IPS-18a (cell line): ENCODE data around the gene TAT.
"Not testable (repeated sequence)": the region's sequence is repeated elsewhere in the genome, so short reads cannot be mapped to it uniquely, and the experiment has no call there.

Experiments
- H3K27ac ChIP-seq: one replicate; pipeline ENCODE4 v1.5.1; 2013; ENCODE audit warnings: low read length
- H3K27me3 ChIP-seq: one replicate; pipeline ENCODE4 v1.6.1; 2013; ENCODE audit warnings: mild to moderate bottlenecking, low read length; ENCODE audit not compliant: control insufficient read depth, insufficient read depth
- H3K36me3 ChIP-seq: one replicate; pipeline ENCODE4 v1.6.1; 2013; ENCODE audit warnings: low read depth, low read length; ENCODE audit not compliant: control insufficient read depth
- H3K4me1 ChIP-seq: one replicate; pipeline ENCODE4 v1.6.1; 2013; ENCODE audit warnings: low read depth, low read length; ENCODE audit not compliant: control insufficient read depth
- H3K4me3 ChIP-seq: one replicate; pipeline ENCODE4 v1.5.1; 2013; ENCODE audit warnings: low read length
- H3K9ac ChIP-seq: one replicate; pipeline ENCODE4 v1.6.1; 2013; ENCODE audit warnings: mild to moderate bottlenecking, low read length, moderate library complexity
- H3K9me3 ChIP-seq: one replicate; pipeline ENCODE4 v1.6.1; 2013; ENCODE audit warnings: low read depth, low read length; ENCODE audit not compliant: control insufficient read depth

Gene TAT

DNA sequence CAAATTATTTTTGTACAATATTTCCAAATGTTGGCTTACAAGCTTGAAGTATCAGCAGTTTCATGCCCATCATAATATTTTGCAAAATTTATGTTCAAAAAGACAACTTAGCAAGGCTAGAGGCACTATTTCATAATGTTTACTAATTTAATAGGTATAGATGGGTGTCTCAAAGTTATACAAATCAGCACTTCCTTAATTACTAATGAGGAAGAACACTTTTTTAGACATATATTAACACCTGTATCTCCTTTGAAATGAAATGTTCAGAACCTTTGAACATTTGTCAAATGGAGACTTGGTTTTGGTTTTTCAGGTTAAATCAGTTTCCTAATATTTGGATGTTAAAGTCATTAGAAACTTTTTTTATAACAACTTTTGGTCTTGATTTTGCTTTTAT lies 2.2 kb downstream of the TAT start:
- no peak overlapping the region for H3K9ac ChIP-seq
- H3K27me3 ChIP-seq = no peaks in the 10 kb centered on the region
- no peaks in the 10 kb centered on the region for H3K36me3 ChIP-seq
- no peaks in the 10 kb centered on the region for H3K9me3 ChIP-seq
- H3K4me3 ChIP-seq = no peak overlapping the region
- H3K27ac ChIP-seq = no peak overlapping the region
- H3K4me1 ChIP-seq = no peaks in the 10 kb centered on the region

GRCh38 chr16:71573387-71574094 lies 3.4 kb downstream of the TAT start:
- Histone ChIP-seq H3K27ac (no peak overlapping the region), H3K4me3 (no peak overlapping the region), H3K36me3 (no peaks in the 10 kb centered on the region), H3K27me3 (no peaks in the 10 kb centered on the region), H3K4me1 (no peaks in the 10 kb centered on the region), H3K9ac (no peak overlapping the region), H3K9me3 (no peaks in the 10 kb centered on the region)

GRCh38 chr16:71572497-71573116 lies 4.3 kb downstream of the TAT start:
- no peak overlapping the region for H3K4me3 ChIP-seq

DNA sequence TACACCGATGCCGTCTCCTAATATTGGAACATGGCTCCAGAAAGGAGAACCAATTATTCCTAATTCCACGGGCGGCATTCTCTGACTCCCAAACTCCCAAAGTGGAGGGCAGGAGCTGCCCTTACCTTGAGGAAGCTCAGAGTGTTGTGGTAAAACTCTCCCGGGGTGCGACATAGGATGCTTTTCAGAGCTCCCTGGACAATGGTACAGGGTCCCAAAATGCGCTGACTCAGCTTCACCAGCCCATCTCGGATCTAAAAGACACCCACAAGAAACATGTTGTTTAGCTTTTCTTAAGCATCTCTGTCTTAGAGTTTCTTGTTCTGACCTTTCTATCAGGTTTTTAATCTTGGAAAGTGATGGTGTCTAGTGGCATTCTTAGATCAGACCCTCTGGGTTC lies 6.7 kb downstream of the TAT start:
- H3K36me3 ChIP-seq = no peaks in the 10 kb centered on the region
- no peaks in the 10 kb centered on the region for H3K9me3 ChIP-seq
- H3K4me1 ChIP-seq = no peaks in the 10 kb centered on the region
- H3K9ac ChIP-seq = no peak overlapping the region
- H3K27ac ChIP-seq = no peak overlapping the region
- H3K27me3 ChIP-seq = no peaks in the 10 kb centered on the region
- no peak overlapping the region for H3K4me3 ChIP-seq

More at GRCh38 chr16:71572497-71573116, 4.3 kb downstream of the TAT start:
- Histone ChIP-seq H3K27me3 (no peaks in the 10 kb centered on the region), H3K4me1 (no peaks in the 10 kb centered on the region), H3K27ac (no peak overlapping the region), H3K36me3 (no peaks in the 10 kb centered on the region), H3K9ac (no peak overlapping the region), H3K9me3 (no peaks in the 10 kb centered on the region)

GRCh38 chr16:71569621-71570020 lies 7.3 kb downstream of the TAT start:
- no peak overlapping the region for H3K9ac ChIP-seq
- H3K9me3 ChIP-seq = no peaks in the 10 kb centered on the region
- no peaks in the 10 kb centered on the region for H3K4me1 ChIP-seq
- no peaks in the 10 kb centered on the region for H3K27me3 ChIP-seq
- H3K27ac ChIP-seq = no peak overlapping the region
- H3K4me3 ChIP-seq = no peak overlapping the region
- H3K36me3 ChIP-seq = no peaks in the 10 kb centered on the region

GRCh38 chr16:71568551-71568950 lies 8.3 kb downstream of the TAT start:
- Histone ChIP-seq H3K36me3 (no peaks in the 10 kb centered on the region), H3K9ac (no peak overlapping the region), H3K27ac (no peak overlapping the region), H3K4me3 (no peak overlapping the region), H3K4me1 (no peaks in the 10 kb centered on the region), H3K9me3 (no peaks in the 10 kb centered on the region), H3K27me3 (no peaks in the 10 kb centered on the region)

GRCh38 chr16:71567931-71568330 lies 9.0 kb downstream of the TAT start:
- no peak overlapping the region for H3K9ac ChIP-seq
- no peaks in the 10 kb centered on the region for H3K9me3 ChIP-seq
- H3K27me3 ChIP-seq = no peaks in the 10 kb centered on the region
- no peak overlapping the region for H3K27ac ChIP-seq
- H3K4me3 ChIP-seq = no peak overlapping the region
- H3K36me3 ChIP-seq = no peaks in the 10 kb centered on the region
- H3K4me1 ChIP-seq = no peaks in the 10 kb centered on the region

DNA sequence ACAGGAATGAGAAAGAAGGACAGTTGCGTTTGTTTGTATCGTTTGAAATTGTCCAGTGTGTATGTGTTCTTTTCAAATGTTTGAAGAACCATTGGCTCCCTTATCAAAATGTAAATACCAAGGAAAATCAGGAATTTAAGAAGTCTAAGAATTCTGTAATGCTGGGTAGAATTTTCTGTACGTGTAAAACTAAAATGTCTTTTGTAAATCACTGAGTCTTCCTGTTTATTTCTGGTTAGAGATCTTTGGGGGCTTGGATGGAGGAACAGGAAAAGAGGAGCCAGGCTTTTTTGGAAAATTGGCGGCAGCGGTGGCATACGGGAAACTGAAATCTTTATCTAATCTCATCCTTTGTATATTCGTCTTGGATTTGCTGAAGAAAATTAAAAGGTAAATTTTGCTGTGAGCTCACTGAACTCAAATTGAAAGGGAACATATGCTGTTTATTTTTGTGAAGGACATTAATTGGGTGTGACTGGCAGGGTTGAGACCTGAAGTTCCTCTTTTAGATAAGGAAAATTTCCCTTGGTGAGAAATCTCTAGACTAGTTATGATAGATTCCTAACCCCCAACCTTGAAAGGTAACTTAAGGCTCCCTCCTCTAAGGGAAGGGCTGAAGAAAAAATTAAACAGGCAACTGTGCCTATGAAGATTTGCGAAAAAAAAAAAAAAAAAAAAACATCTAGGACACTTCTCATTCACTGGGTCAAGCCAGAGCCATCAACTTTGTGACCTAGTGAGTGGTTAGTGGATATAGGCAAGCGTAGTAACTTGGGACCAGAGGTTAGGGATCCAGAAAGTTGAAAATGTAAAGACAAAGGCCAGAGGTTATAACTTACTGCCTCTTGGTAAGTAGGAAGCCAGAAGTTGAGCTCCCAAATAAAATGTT lies 10.8 kb downstream of the TAT start:
- Histone ChIP-seq H3K36me3 (no peaks in the 10 kb centered on the region), H3K4me1 (no peaks in the 10 kb centered on the region), H3K4me3 (peak overlapping the region; percentile 64), H3K27ac (no peak overlapping the region), H3K27me3 (no peaks in the 10 kb centered on the region), H3K9ac (no peak overlapping the region), H3K9me3 (no peaks in the 10 kb centered on the region)

- no peak overlapping the region for H3K27ac ChIP-seq
- no peaks in the 10 kb centered on the region for H3K36me3 ChIP-seq
- peak overlapping the region; percentile 64 for H3K4me3 ChIP-seq
- no peaks in the 10 kb centered on the region for H3K4me1 ChIP-seq
- peak overlapping the region; percentile 41 for H3K9ac ChIP-seq
- H3K27me3 ChIP-seq = no peaks in the 10 kb centered on the region
- no peaks in the 10 kb centered on the region for H3K9me3 ChIP-seq
These were observed 12.4 kb downstream of the TAT start for GRCh38 chr16:71564335-71564967.

DNA sequence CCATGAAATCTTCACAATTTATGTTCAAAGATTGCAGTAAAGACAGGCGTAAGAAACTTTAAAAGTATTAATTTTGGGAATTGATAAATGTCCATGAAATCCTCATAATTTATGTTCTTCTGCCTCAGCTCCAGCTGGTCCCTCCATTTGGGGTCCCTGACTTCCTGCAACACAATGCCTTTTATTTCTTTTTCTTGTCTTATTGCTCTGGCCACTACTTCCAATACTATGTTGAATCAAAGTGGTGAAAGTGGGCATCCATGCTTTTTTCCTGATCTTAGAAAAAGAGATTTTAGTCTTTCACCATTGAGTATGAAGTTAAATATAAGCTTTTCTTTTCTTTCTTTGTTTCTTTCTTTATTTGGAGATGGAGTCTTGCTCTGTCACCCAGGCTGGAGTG lies 14.3 kb downstream of the TAT start:
- H3K27ac ChIP-seq = no peak overlapping the region
- no peaks in the 10 kb centered on the region for H3K36me3 ChIP-seq
- H3K27me3 ChIP-seq = peaks cover 12% of the 10 kb centered on the region
- H3K9me3 ChIP-seq = no peaks in the 10 kb centered on the region
- H3K4me1 ChIP-seq = no peaks in the 10 kb centered on the region
- H3K9ac ChIP-seq = no peak overlapping the region
- H3K4me3 ChIP-seq = no peak overlapping the region

DNA sequence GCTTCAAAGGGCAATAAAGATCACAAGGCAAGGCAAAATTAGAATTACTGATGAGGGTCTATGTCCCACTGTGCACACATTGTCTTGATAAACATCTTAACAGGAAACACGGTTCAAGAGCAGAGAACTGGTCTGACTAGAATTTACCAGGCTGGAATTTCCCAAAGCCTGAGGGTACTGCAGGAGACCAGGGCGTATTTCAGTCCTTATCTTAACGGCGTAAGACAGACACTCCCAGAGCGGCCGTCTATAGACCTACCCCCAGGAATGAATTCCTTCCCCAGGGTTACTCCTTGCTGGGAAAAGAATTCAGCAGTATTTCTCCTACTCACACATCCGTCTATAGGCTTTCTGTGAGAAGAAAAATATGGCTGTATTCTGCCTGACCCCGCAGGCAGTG lies 15.0 kb downstream of the TAT start:
- H3K9ac ChIP-seq, H3K36me3 ChIP-seq, H3K4me1 ChIP-seq, H3K27ac ChIP-seq, H3K4me3 ChIP-seq, H3K9me3 ChIP-seq: not testable (repeated sequence)
- peaks cover 12% of the 10 kb centered on the region for H3K27me3 ChIP-seq
